GM21526 (cell line): Measurements from ENCODE around the gene GLOD4.

Experiments
- ATAC-seq: cut with Tn5 transposase; IDR thresholded peaks from one replicate; pipeline ENCODE4 v1.9.1; 2021; ENCODE audit warnings: moderate library complexity; ENCODE audit not compliant: unreplicated experiment, low FRiP score

The GLOD4 gene

DNA sequence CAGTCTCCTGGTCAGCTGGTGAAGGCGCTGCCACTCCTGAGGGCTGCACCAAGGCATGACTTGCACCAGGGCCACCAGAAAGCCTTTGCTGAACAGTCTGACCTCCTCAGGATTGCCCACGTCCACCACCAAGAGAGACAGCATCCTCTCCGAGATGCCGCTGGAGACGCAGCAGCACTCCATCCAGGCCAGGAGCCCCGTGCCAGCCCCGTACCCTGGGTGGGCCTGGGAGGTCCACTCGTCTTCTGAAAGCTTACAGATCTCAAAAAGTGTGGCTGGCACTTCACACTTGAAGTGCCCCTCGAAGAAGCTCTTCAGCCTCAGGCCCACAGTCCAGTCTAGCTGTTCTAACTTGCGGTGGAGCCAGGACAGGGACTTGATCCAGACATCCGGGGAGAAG is 36.7 kb downstream of the GLOD4 start:
- no peak for ATAC-seq

DNA sequence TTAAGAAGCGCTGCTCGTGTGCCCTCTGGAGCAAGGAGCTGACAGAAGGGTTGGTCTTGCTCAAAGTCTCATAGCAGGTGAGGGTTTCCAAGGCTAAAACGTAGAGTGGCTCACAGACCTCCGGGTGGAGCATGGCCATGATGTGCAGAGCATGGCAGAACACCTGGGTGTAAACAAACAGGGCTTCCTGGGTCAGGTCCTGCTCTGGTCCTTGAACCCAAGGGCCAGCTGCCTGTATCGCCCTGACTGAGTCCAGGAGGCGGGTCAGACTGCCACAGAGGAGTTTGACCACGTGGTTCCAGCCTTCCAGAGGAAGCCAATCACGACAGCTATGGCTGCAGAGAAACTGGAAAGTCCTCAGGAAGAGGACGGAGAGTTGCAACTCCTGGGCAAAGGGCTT is 37.1 kb downstream of the GLOD4 start:
- ATAC-seq, result no peak

DNA sequence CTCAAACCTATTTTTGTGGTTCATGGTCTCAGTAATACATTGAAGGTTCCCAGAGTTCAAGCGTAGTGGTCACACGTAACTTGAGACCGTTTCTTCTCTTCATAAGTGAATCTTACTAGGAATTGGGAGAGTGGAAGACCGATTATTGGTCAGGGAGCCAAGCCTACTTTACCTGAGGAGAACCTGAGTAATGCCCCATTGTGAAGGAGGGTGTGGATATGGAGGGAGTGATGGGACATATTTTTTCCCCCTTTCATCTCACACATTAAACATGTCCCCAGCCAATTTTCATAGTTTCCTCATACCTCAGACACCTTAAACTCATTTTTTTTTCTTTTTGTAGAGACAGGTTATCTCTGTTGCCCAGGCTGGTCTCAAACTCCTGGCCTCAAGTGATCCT is 38.9 kb downstream of the GLOD4 start:
- no peak for ATAC-seq

DNA sequence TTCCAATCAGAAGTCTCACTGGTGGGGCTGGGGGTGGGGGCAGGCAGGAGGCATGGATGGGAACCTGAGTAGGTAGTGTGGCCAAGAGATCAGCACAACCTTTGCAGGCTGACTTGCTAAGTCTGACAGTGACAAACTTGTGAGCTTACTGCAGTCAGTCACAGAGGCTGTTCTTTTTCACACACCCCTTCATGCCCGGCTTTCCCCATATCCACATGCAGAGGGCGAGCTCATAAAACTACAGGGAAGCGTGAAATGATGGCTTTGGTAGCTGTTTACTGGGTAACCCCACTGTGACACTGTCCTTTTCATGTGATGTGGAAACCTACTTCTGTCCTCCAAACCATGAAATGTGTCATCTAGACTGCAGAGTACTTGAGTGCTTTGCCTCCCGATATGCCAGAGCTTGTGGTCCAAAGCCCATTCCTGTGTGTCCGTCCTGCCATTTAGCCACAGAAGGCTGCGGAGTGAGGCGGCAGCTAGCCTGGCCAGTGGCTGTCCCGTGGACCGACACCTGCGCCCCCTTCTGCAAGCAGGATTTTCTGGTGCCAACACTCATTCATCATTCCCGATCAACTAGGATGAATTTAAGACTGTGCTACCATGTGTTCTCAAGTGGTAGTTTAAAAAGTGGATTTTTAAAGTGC is 39.8 kb downstream of the GLOD4 start:
- no peak for ATAC-seq

DNA sequence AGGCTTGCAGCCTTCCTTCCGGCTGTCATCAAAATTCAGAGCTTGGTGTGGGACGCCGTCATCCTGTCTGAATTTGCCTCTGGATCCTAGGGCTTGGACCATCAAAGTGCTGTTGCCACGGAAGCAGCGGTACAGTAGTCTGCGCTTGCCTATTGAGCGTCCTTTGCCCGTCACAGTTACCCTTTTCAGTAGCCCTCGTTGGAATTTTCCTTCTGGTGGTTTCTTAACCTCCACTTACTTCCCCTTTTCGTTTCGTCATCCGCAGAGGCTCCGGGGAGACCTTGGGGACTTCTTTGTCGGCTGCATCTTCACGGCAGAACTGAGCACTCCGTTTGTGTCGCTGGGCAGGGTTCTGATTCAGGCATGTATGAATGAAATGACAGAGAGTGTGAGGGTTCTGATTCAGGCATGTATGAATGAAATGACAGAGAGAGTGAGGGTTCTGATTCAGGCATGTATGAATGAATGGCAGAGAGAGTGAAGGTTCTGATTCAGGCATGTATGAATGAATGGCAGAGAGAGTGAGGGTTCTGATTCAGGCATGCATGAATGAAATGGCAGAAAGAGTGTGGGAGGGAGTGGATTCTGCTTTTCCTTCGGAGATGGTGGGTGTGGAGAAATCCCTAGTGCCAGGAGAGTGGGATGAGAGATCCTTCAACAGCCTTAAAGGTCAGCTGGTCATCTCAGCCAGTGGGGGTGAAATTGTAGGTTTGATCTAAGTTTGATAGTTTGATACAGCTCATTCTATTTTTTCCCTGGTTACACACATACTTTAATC is 41.7 kb downstream of the GLOD4 start:
- ATAC-seq, result no peak

DNA sequence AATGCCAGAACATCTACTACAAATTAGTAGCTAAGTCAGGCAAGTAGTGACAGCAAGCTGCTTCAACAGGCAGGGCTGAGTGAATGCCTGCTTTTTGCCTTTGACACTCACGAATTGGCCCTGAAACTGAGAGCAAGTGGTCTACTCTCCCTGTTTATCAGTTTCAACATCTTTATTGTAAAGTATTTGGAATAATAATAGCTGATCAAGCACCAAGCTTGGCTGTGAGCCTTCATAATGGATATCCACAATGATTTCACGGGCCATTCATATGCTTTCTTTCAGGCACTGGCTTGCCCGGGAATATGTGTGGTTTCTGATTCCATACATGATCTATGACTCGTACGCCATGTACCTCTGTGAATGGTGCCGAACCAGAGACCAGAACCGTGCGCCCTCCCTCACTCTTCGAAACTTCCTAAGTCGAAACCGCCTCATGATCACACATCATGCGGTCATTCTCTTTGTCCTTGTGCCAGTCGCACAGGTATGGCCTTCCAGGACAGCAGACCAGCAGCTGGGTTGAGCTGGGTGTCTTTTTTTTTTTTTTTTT is 44.4 kb downstream of the GLOD4 start:
- ATAC-seq, result no peak

DNA sequence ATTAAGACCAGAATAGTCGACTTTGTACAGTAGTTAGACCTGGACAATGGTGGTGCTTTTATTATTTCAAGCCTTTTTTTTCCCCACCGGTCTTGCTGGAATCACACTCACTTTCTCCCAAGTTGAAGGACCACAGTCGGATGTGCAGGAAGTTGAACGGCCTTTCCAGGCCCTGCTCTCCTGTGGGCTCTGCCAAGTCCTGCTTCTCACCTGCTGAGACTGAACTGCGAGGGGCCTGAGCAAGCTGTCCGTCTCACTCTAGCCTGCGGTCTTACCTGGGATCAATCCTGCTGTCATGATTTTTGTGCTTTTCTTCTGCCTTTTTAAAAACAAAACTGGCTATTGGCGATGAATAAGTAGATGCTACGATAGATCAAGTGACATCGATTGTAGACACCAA is 48.3 kb downstream of the GLOD4 start:
- no peak for ATAC-seq

- ATAC-seq, result no peak
Measured at GRCh38 chr17:732902-733720, 49.0 kb downstream of the GLOD4 start.

GRCh38 chr17:732067-732901 is 49.8 kb downstream of the GLOD4 start, which contains the start of gene TLCD3A:
TLCD3A (plus strand) TSS chr17:732596; CDS start chr17:732648, 52 bp downstream.
- ATAC-seq, result no peak

- no peak for ATAC-seq
Measured at GRCh38 chr17:731644-732066, 50.4 kb downstream of the GLOD4 start.

GRCh38 chr17:728911-729310 is 53.2 kb downstream of the GLOD4 start:
- ATAC-seq, result no peak

- no peak for ATAC-seq
Measured at GRCh38 chr17:726271-726919, 55.7 kb downstream of the GLOD4 start.

DNA sequence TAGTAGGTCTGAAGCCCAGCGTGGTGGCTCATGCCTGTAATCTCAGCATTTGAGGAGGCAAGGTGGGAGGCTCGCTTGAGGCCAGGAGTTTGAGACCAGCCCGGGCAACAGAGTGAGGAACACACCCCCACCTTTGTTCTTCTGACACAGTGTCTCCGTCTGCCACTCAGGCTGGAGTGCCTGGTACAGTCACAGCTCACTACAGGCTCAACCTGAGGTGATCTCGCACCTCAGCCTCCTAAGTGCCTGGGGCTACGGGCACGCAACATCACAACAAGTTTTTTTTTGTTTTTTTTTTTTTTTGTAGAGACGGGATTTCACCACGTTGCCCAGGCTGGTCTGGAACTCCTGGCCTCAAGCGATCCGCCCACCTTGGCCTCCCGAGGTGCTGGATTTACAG is 56.3 kb downstream of the GLOD4 start:
- no peak for ATAC-seq

DNA sequence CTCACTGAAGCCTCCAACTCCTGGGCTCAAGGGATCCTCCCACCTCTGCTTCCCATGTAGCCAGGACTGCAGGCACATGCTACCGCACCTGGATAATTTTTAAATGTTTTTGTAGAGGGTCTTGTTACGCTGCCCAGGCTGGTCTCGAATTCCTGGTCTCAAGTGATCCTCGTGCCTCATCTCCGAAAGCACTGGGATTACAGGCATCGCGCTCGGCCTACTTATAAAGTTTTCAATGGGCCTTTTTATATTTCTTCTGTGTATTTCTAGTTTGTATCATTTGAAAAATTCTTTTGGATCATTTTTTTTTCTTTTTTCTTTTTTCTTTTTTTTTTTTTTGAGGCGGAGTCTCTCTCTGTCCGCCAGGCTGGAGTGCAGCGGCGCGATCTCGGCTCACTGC is 57.0 kb downstream of the GLOD4 start:
- no peak for ATAC-seq

DNA sequence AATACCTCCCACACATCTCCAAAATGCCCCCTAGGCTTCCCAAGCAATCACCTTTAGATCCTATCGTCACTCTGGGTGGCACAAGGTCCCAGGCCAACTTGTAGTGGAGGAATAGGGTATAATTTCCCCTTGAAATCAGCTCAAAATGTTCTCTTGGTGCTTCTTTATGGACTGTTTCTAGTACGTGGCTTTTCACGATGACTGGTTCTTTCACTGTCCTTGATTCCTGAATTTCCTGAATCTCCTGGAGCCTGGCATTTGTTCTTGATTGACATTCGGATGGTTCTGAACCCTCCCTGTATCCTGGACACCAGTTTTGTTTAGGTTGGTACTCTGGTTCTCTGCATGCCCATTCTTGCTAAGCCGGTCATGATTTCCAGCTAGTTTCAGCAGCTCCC is 60.5 kb downstream of the GLOD4 start:
- ATAC-seq, result no peak

DNA sequence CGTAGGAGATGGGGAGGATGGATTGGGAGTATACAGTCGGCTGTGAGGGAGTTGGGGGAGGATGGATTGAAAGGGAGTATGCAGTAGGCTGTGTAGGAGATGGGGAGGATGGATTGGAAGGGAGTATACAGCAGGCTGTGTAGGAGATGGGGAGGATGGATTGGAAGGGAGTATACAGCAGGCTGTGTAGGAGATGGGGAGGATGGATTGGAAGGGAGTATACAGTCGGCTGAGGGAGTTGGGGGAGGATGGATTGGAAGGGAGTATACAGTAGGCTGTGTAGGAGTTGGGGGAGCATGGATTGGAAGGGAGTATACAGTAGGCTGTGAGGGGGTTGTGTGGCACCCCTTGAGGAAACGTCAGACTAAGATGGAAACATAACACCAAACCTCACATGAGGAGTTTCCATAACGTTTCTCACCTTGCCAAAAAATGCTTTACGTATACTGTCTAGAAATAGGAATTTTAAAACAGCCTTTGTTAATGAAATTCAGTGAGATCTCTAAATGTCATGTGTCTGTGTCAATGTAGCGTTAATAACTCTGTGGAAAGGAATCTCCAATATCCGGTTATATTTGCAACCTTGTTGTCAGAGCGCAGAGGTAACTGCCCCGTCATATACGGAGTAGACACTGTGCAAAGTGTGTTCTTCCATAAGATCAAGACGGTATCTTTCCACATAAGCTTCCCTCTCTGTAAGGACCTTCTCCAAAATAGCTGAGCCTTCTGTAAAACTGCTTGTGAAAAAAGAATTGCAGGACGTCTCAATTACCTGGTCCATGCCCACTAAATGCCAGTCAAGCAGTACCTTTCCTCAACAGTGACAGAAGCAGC is 61.2 kb downstream of the GLOD4 start:
- ATAC-seq, result no peak

DNA sequence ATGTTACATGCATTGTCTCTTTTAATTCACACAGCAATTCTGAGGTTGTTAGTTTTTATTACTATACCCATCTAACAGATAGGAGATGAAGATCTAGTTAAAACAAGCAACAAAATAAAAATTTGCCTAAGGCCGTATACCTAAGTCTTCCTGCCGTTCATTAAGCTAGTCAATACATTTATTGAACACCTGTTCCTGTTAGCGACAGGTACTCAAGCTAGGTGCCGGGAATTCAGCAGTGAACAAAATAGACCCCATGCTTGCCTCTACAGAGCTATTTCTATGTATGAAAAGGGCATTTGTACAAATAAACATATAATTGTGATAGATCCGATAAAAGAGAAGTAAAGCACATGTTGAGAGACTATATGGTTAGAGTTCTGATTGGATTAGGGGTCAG is 64.0 kb downstream of the GLOD4 start:
- no peak for ATAC-seq
